ENCODE data around the gene IFI16. TPM values are rescaled to one million over a fixed set of nuclear protein-coding genes. Genes with fewer than 3 reads are reported as not detected.

IFI16 gene
- total RNA-seq, 1 experiment from 2014 or later, result 2.9 TPM

GRCh38 chr1:159067699-159068621 lies 58.3 kb downstream of the IFI16 start:
- no peak overlapping the region for H2BK120ac ChIP-seq (ENCODE audit: low read depth, low read length, poor library complexity, severe bottlenecking)
- H3K9me3 ChIP-seq (ENCODE audit: control insufficient read depth, low read depth, low read length), result no peaks in the 10 kb centered on the region
- 0 out of 7 replicates have a peak, but pooled peaks cover 0 to 1% (median 0%) of the 10 kb centered on the region in 3 experiments for H3K36me3 Mint-ChIP-seq (ENCODE audit: insufficient read depth in 1 of 3, low read depth in 3 of 3)
- no peaks in the 10 kb centered on the region for H3K23me2 ChIP-seq (ENCODE audit: insufficient read length, low read depth, low read length, poor library complexity, severe bottlenecking)
- no peak overlapping the region for H2BK12ac ChIP-seq (ENCODE audit: insufficient read length, low read depth, low read length)
- no peaks in the 10 kb centered on the region for H3K79me2 ChIP-seq (ENCODE audit: insufficient read depth, low read length)
- H3K9me3 Mint-ChIP-seq, result no peaks in the 10 kb centered on the region
- no CpG with 5 or more reads among the region's 6 CpGs for WGBS (ENCODE audit: extremely low coverage, insufficient read length, low lambda C conversion rate)
- no peak overlapping the region for H2BK20ac ChIP-seq (ENCODE audit: low read depth, low read length, poor library complexity, severe bottlenecking)
- no peaks in the 10 kb centered on the region for H3K27me3 ChIP-seq (ENCODE audit: insufficient read depth, low read length)
- DNase-seq, result no peak
- H3T11ph ChIP-seq (ENCODE audit: low read length), result no peak overlapping the region
- no peak overlapping the region for H2BK5ac ChIP-seq (ENCODE audit: insufficient read length, low read length)
- H2AFZ ChIP-seq (ENCODE audit: low read length), result no peak overlapping the region
- no peak overlapping the region for H4K8ac ChIP-seq (replicated peaks; ENCODE audit: insufficient read length, low read depth, low read length)
- no peak overlapping the region for H3K18ac ChIP-seq (ENCODE audit: insufficient read length, low read depth, low read length)
- no peaks in the 10 kb centered on the region for H4K20me1 ChIP-seq (ENCODE audit: control insufficient read depth, insufficient read depth, insufficient read length)
- H2BK15ac ChIP-seq (ENCODE audit: low read depth, low read length), result no peak overlapping the region
- H3K4ac ChIP-seq (ENCODE audit: low read depth, low read length), result no peak overlapping the region
- H3K79me1 ChIP-seq (ENCODE audit: insufficient read depth, low read depth, low read length, poor library complexity, severe bottlenecking), result no peaks in the 10 kb centered on the region
- H3K27ac ChIP-seq (ENCODE audit: insufficient read length, low read depth, low read length), result no peak overlapping the region
- no peak overlapping the region for H3K23ac ChIP-seq (ENCODE audit: insufficient read length, low read depth, low read length)
- H3K27ac Mint-ChIP-seq, result no peak overlapping the region
- H3K4me1 Mint-ChIP-seq, result peaks cover 9% of the 10 kb centered on the region in 2 experiments; a peak in 3 of 4 replicates
- no peak for TF ChIP-seq CTCF (conservative IDR thresholded peaks at IDR 0.05)
- H3K56ac ChIP-seq (ENCODE audit: insufficient read length, low read depth, low read length), result no peak overlapping the region
- peaks cover 3% of the 10 kb centered on the region for H3K27me3 Mint-ChIP-seq (ENCODE audit: low read depth)
- H3K4me1 ChIP-seq (ENCODE audit: insufficient read depth, low read length), result no peaks in the 10 kb centered on the region; the same call in 1 of the 2 replicates
- H3K4me2 ChIP-seq (ENCODE audit: insufficient read depth, insufficient read length, low read length), result no peak overlapping the region
- no peak overlapping the region for H3K14ac ChIP-seq (ENCODE audit: insufficient read depth, low read length)
- H4K5ac ChIP-seq (ENCODE audit: insufficient read length, low read depth, low read length), result no peak overlapping the region
- H2AK5ac ChIP-seq (ENCODE audit: insufficient read length, low read length), result no peak overlapping the region
- no peak overlapping the region for H3K9ac ChIP-seq (ENCODE audit: extremely low read depth, insufficient read length, low read length)
- H4K91ac ChIP-seq (ENCODE audit: insufficient read length, low read depth, low read length), result no peak overlapping the region
- no peak overlapping the region for H3K4me3 Mint-ChIP-seq
